ENCODE measurements around the gene STPG3. TPM values are rescaled to one million over a fixed set of nuclear protein-coding genes. Genes with fewer than 3 reads are reported as not detected.

The STPG3 gene
- total and polyA plus RNA-seq, 2 of the 13 experiments (the other 11 are each of a cell fraction or from before 2014, with no cell fraction given) = not detected

DNA sequence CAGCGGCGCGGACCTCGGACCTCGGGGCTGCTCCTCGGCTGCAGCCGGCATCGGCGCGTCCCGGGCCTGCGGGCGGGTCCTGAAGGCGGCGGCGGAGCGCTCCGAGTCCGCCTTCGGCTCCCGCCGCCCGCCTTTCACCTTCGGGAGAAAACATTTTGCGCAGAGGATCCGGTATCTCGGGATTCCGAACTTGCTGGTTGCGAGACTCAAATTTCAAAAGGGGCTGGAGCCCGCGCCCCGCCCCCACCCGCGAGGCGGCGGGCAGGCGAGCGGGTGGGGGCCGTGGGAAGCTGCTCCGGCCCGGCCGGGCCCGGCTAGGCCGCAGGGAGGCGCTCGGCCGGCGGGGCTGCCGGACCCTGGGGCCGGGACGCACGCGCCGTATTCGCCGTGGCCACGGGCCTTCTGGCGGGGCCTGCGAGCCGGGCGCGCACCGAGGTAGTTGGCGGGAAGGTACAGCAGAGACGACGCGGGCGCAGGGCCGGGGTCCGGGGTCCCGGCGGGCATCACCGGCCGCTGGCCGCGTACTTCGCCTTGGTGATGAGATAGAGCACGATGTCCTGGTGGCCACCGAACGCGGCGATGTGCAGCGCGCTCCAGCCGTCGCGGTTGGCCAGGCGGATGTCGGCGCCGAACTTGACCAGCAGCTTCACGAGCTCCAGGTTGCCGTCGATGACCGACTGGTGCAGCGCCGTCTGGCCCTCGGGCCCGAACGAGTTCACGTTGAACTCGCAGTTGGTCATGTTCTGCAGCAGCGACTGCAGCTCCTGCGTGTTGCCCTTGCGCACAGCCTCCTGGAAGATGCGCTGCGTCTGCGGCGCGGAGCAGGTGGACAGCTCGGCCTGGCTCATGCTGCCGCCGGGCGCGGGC, 50.2 kb downstream of the STPG3 start (continued):
- TF ChIP-seq, protein P1, sequence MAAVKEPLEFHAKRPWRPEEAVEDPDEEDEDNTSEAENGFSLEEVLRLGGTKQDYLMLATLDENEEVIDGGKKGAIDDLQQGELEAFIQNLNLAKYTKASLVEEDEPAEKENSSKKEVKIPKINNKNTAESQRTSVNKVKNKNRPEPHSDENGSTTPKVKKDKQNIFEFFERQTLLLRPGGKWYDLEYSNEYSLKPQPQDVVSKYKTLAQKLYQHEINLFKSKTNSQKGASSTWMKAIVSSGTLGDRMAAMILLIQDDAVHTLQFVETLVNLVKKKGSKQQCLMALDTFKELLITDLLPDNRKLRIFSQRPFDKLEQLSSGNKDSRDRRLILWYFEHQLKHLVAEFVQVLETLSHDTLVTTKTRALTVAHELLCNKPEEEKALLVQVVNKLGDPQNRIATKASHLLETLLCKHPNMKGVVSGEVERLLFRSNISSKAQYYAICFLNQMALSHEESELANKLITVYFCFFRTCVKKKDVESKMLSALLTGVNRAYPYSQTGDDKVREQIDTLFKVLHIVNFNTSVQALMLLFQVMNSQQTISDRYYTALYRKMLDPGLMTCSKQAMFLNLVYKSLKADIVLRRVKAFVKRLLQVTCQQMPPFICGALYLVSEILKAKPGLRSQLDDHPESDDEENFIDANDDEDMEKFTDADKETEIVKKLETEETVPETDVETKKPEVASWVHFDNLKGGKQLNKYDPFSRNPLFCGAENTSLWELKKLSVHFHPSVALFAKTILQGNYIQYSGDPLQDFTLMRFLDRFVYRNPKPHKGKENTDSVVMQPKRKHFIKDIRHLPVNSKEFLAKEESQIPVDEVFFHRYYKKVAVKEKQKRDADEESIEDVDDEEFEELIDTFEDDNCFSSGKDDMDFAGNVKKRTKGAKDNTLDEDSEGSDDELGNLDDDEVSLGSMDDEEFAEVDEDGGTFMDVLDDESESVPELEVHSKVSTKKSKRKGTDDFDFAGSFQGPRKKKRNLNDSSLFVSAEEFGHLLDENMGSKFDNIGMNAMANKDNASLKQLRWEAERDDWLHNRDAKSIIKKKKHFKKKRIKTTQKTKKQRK (IDR thresholded peaks at IDR 0.05; ENCODE audit: low read length) = no peak
- peak; percentile 61 for TF ChIP-seq CCDC6 (CRISPR knock-in tag; IDR thresholded peaks at IDR 0.05)
- TF ChIP-seq SP4 (CRISPR knock-in tag; IDR thresholded peaks at IDR 0.05) = 0 out of 2 replicates have a peak, but pooled peaks have one; percentile 18
- TF ChIP-seq NR2F1 (CRISPR knock-in tag; IDR thresholded peaks at IDR 0.05) = no peak
- no peak for TF ChIP-seq KDM3A (CRISPR knock-in tag; IDR thresholded peaks at IDR 0.05; ENCODE audit: low read depth)
- TF ChIP-seq, protein P2, sequence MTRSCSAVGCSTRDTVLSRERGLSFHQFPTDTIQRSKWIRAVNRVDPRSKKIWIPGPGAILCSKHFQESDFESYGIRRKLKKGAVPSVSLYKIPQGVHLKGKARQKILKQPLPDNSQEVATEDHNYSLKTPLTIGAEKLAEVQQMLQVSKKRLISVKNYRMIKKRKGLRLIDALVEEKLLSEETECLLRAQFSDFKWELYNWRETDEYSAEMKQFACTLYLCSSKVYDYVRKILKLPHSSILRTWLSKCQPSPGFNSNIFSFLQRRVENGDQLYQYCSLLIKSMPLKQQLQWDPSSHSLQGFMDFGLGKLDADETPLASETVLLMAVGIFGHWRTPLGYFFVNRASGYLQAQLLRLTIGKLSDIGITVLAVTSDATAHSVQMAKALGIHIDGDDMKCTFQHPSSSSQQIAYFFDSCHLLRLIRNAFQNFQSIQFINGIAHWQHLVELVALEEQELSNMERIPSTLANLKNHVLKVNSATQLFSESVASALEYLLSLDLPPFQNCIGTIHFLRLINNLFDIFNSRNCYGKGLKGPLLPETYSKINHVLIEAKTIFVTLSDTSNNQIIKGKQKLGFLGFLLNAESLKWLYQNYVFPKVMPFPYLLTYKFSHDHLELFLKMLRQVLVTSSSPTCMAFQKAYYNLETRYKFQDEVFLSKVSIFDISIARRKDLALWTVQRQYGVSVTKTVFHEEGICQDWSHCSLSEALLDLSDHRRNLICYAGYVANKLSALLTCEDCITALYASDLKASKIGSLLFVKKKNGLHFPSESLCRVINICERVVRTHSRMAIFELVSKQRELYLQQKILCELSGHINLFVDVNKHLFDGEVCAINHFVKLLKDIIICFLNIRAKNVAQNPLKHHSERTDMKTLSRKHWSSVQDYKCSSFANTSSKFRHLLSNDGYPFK (CRISPR knock-in tag; IDR thresholded peaks at IDR 0.05; ENCODE audit: borderline replicate concordance) = no peak
- no peak for TF ChIP-seq ONECUT2 (CRISPR knock-in tag; IDR thresholded peaks at IDR 0.05)
- TF ChIP-seq, protein P3, sequence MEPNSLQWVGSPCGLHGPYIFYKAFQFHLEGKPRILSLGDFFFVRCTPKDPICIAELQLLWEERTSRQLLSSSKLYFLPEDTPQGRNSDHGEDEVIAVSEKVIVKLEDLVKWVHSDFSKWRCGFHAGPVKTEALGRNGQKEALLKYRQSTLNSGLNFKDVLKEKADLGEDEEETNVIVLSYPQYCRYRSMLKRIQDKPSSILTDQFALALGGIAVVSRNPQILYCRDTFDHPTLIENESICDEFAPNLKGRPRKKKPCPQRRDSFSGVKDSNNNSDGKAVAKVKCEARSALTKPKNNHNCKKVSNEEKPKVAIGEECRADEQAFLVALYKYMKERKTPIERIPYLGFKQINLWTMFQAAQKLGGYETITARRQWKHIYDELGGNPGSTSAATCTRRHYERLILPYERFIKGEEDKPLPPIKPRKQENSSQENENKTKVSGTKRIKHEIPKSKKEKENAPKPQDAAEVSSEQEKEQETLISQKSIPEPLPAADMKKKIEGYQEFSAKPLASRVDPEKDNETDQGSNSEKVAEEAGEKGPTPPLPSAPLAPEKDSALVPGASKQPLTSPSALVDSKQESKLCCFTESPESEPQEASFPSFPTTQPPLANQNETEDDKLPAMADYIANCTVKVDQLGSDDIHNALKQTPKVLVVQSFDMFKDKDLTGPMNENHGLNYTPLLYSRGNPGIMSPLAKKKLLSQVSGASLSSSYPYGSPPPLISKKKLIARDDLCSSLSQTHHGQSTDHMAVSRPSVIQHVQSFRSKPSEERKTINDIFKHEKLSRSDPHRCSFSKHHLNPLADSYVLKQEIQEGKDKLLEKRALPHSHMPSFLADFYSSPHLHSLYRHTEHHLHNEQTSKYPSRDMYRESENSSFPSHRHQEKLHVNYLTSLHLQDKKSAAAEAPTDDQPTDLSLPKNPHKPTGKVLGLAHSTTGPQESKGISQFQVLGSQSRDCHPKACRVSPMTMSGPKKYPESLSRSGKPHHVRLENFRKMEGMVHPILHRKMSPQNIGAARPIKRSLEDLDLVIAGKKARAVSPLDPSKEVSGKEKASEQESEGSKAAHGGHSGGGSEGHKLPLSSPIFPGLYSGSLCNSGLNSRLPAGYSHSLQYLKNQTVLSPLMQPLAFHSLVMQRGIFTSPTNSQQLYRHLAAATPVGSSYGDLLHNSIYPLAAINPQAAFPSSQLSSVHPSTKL (CRISPR knock-in tag; IDR thresholded peaks at IDR 0.05) = no peak
- no peak for TF ChIP-seq SRY (CRISPR knock-in tag; IDR thresholded peaks at IDR 0.05)
- TF ChIP-seq, protein P4, sequence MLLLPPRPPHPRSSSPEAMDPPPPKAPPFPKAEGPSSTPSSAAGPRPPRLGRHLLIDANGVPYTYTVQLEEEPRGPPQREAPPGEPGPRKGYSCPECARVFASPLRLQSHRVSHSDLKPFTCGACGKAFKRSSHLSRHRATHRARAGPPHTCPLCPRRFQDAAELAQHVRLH (CRISPR knock-in tag; IDR thresholded peaks at IDR 0.05; ENCODE audit: borderline replicate concordance, low read depth) = no peak; the same call in 1 of the 2 replicates
- TF ChIP-seq ETV6 (CRISPR knock-in tag; conservative IDR thresholded peaks at IDR 0.05) = no peak

Measured in HepG2 (cell line).